B cell (primary cell): ENCODE measurements around the gene SLC2A9. TPM values are rescaled to one million over a fixed set of nuclear protein-coding genes. Genes with fewer than 3 reads are reported as not detected.

Source experiments
- ATAC-seq: fragments of 200-7000 bp; cut with Tn5 transposase; one replicate; pipeline ENCODE4 v1.10.0; 2021; ENCODE audit warnings: low read depth, mild to moderate bottlenecking, moderate number of reproducible peaks, moderate library complexity
- CTCF ChIA-PET: fragments of 350-600 bp; sonication (Branson Sonifier 250); formaldehyde crosslinking; loops from one replicate; lab custom pipeline; 2021; ENCODE audit warnings: antibody characterized with exemption, inconsistent platforms; lab: Charles Lee
- POLR2A ChIA-PET: fragments of 350-600 bp; sonication (Branson Sonifier 250); formaldehyde crosslinking; loops from one replicate; lab custom pipeline; 2021; ENCODE audit warnings: antibody characterized with exemption; lab: Charles Lee
- DNase-seq: peaks from one replicate; pipeline ENCODE4 v3.0.0; 2013
- H2AFZ ChIP-seq: 2 replicates; pipeline ENCODE4 v1.6.1; 2012; ENCODE audit warnings: mild to moderate bottlenecking, low read depth, low read length; ENCODE audit not compliant: insufficient read depth, poor library complexity, severe bottlenecking
- H3K27ac ChIP-seq, 2 donors: 1 replicate in 1 of 2; 2 replicates in 1 of 2; pipeline ENCODE4 v1.5.1; 2012 to 2013; ENCODE audit warnings: low read length in 2 of 2, mild to moderate bottlenecking in 2 of 2, moderate library complexity in 1 of 2
- H3K27me3 ChIP-seq, 4 experiments: fragments of 200-600 bp in 1 of 4; sonication (generic) in 1 of 4; replicated peaks in 1 of 4; 1 replicate in 2 of 4; 2 replicates in 2 of 4; pipeline versions ENCODE4 v1.6.1 to v1.7.0; 2013 to 2016; ENCODE audit warnings: low read length in 3 of 4, mild to moderate bottlenecking in 2 of 4, mixed read lengths in 1 of 4, moderate library complexity in 1 of 4; ENCODE audit not compliant: insufficient read depth in 4 of 4, control insufficient read depth in 3 of 4; ENCODE audit errors: control extremely low read depth in 1 of 4
- H3K36me3 ChIP-seq, 2 experiments: replicated peaks in 1 of 2; 1 replicate in 1 of 2; 2 replicates in 1 of 2; pipeline versions ENCODE4 v1.6.1 to v1.7.1; 2013; ENCODE audit warnings: low read length in 1 of 2; ENCODE audit not compliant: insufficient read depth in 2 of 2, control insufficient read depth in 1 of 2; ENCODE audit errors: control extremely low read depth in 1 of 2, extremely low read depth in 1 of 2
- H3K4me1 ChIP-seq, 2 donors: fragments of 200-600 bp in 1 of 2; sonication (generic) in 1 of 2; 1 replicate in 1 of 2; 2 replicates in 1 of 2; pipeline versions ENCODE4 v1.5.1 to v1.6.1; 2013 to 2017; ENCODE audit warnings: low read length in 2 of 2; ENCODE audit not compliant: control insufficient read depth in 2 of 2, insufficient read depth in 2 of 2
- H3K4me2 ChIP-seq: replicated peaks from 2 replicates; pipeline ENCODE3; 2012; ENCODE audit warnings: mild to moderate bottlenecking, low read depth, low read length; ENCODE audit not compliant: poor library complexity, severe bottlenecking
- H3K4me3 ChIP-seq, 5 experiments: fragments of 200-600 bp in 1 of 5; sonication (generic) in 1 of 5; 1 replicate in 3 of 5; 2 replicates in 2 of 5; pipeline versions ENCODE4 v1.5.1 to v1.7.0; 2011 to 2016; ENCODE audit warnings: low read length in 4 of 5, mild to moderate bottlenecking in 4 of 5, low read depth in 2 of 5, control low read depth in 1 of 5, moderate library complexity in 1 of 5; ENCODE audit not compliant: insufficient read depth in 1 of 5; ENCODE audit errors: control extremely low read depth in 1 of 5, extremely low read depth in 1 of 5
- H3K79me2 ChIP-seq: fragments of 200-600 bp; sonication (generic); one replicate; pipeline ENCODE4 v1.6.0; 2016; ENCODE audit warnings: low read length; ENCODE audit not compliant: control insufficient read depth, insufficient read depth
- H3K9ac ChIP-seq: fragments of 200-600 bp; sonication (generic); 2 replicates; pipeline ENCODE4 v1.6.1; 2017; ENCODE audit warnings: mild to moderate bottlenecking, low read length, moderate library complexity
- H3K9me3 ChIP-seq, 3 donors: one replicate each; pipeline versions ENCODE4 v1.6.1 to v1.7.1; 2013; ENCODE audit warnings: low read length in 2 of 3; ENCODE audit not compliant: control insufficient read depth in 2 of 3, insufficient read depth in 1 of 3; ENCODE audit errors: control extremely low read depth in 1 of 3
- H4K20me1 ChIP-seq: 2 replicates; pipeline ENCODE4 v1.6.0; 2012; ENCODE audit warnings: mild to moderate bottlenecking, low read length; ENCODE audit not compliant: insufficient read depth, control insufficient read depth, poor library complexity, severe bottlenecking
- H3K27ac Mint-ChIP-seq: one replicate; pipeline ENCODE4 v1.8.0; 2021; ENCODE audit warnings: mixed read lengths
- H3K27me3 Mint-ChIP-seq: one replicate; pipeline ENCODE4 v1.8.0; 2021; ENCODE audit warnings: mixed read lengths
- H3K4me1 Mint-ChIP-seq: one replicate; pipeline ENCODE4 v1.8.0; 2021; ENCODE audit warnings: mixed read lengths
- H3K4me3 Mint-ChIP-seq: one replicate; pipeline ENCODE4 v1.8.0; 2021; ENCODE audit warnings: mixed read lengths
- H3K9me3 Mint-ChIP-seq: one replicate; pipeline ENCODE4 v1.8.0; 2022; ENCODE audit warnings: mixed read lengths; ENCODE audit not compliant: insufficient read depth
- EZH2 ChIP-seq: IDR thresholded peaks from 2 replicates; pipeline ENCODE4 v1.6.1; 2012; ENCODE audit warnings: borderline replicate concordance, low read depth, mild to moderate bottlenecking, moderate library complexity, low read length; ENCODE audit not compliant: insufficient read depth, poor library complexity, severe bottlenecking
- WGBS: methylation state at CpG from one replicate; pipeline ENCODE4 v1.1.5; 2013; ENCODE audit warnings: missing lambda C conversion rate; ENCODE audit not compliant: insufficient coverage; 5-methylcytosine and 5-hydroxymethylcytosine counted together
- intact Hi-C: fragments of 100-400 bp; cut with micrococcal nuclease; formaldehyde crosslinking; loops from one replicate; pipeline ENCODE4 v1.10.0; 2022
- polyA plus RNA-seq: library from polyadenylated mRNA; depleted of rRNA; stranded (reverse); fragments of >200 nt; gene quantifications from 2 replicates; pipeline ENCODE4 v1.2.3, GENCODE V29; 2012
- total RNA-seq, 2 donors: library from RNA; stranded (reverse); fragments of 120-200 nt in 1 of 2; gene quantifications; 1 replicate in 1 of 2; 2 replicates in 1 of 2; pipeline versions ENCODE4 v1.2.3 to v1.2.4, GENCODE V29; 2013 to 2022
- TF ChIP-seq, protein P1 (sequence below): fragments of 200-600 bp; IDR thresholded peaks from one replicate; pipeline ENCODE4 v1.8.0; 2022; ENCODE audit warnings: antibody characterized with exemption, mild to moderate bottlenecking

SLC2A9 gene
- total and polyA plus RNA-seq, 2 donors (not counting 1 experiment from before 2014, with no cell fraction given): 0.89 to 2.1 TPM

DNA sequence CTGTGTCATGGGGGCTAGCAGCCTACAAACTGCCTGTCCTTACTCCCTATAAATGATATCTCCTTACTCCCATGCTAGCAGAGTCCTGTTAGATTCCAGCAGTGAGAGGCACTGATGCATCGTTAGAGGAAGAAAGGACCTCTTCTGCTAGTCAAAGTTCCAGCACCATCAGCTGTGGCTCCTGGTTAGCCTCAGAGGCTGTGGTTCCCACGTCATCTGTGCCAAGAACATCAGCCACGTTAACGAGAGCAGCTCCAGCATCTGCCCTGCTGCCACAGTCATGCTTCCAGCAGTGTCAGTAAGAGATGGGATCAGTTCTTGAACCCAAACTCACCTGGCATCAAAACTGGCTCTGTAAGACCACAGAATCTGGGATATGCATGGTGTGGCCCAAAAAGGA lies 88.5 kb downstream of the SLC2A9 start:
- DNase-seq: no peak

DNA sequence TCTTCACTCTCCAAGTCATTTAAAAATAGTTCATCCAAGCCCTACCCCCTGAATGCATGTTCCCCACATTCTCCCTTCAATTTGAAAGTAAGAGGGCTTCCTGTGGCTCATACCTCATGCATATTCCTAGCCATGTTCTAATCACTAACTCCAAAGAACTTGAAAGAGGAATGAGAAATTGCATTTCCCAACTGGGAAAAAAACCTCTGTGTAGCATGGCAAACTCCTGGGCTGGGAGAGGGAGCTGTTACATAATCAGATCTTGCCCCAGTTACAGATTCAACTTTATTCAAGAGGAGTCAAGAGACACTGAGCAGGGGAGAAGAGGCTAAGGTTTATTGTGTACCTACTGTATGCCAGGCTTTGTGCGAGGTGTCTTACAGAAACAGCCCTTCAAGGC lies 90.2 kb downstream of the SLC2A9 start:
- peaks cover 14% of the 10 kb centered on the region for H3K27me3 Mint-ChIP-seq
- Histone ChIP-seq H2AFZ (no peak overlapping the region), H4K20me1 (no peaks in the 10 kb centered on the region), H3K27me3 (no peaks in the 10 kb centered on the region), H3K79me2 (no peaks in the 10 kb centered on the region), H3K27ac (no peak overlapping the region), H3K4me2 (no peak overlapping the region), H3K4me1 (no peaks in the 10 kb centered on the region), H3K9me3 (no peaks in the 10 kb centered on the region), H3K36me3 (no peaks in the 10 kb centered on the region), H3K4me3 (no peak overlapping the region), H3K9ac (no peak overlapping the region)
- no peak for TF ChIP-seq EZH2
- TF ChIP-seq, protein P1, sequence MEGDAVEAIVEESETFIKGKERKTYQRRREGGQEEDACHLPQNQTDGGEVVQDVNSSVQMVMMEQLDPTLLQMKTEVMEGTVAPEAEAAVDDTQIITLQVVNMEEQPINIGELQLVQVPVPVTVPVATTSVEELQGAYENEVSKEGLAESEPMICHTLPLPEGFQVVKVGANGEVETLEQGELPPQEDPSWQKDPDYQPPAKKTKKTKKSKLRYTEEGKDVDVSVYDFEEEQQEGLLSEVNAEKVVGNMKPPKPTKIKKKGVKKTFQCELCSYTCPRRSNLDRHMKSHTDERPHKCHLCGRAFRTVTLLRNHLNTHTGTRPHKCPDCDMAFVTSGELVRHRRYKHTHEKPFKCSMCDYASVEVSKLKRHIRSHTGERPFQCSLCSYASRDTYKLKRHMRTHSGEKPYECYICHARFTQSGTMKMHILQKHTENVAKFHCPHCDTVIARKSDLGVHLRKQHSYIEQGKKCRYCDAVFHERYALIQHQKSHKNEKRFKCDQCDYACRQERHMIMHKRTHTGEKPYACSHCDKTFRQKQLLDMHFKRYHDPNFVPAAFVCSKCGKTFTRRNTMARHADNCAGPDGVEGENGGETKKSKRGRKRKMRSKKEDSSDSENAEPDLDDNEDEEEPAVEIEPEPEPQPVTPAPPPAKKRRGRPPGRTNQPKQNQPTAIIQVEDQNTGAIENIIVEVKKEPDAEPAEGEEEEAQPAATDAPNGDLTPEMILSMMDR: no peak
- no peak overlapping the region for H3K4me3 Mint-ChIP-seq
- intact Hi-C loops: no loop called here
- POLR2A ChIA-PET: no interaction called here
- no peaks in the 10 kb centered on the region for H3K9me3 Mint-ChIP-seq
- 89% methylated on average over 1 of the region's 1 CpG for WGBS
- H3K27ac Mint-ChIP-seq: no peak overlapping the region
- no peak for ATAC-seq
- CTCF ChIA-PET: no interaction called here
- no peak for DNase-seq
- no peaks in the 10 kb centered on the region for H3K4me1 Mint-ChIP-seq

More for the DNA sequence above, 88.5 kb downstream of the SLC2A9 start:
- Mint-ChIP-seq H3K4me1 (no peaks in the 10 kb centered on the region), H3K9me3 (no peaks in the 10 kb centered on the region), H3K27me3 (peaks cover 12% of the 10 kb centered on the region), H3K27ac (no peak overlapping the region), H3K4me3 (no peak overlapping the region)
- ChIA-PET CTCF (no interaction called here), POLR2A (no interaction called here)
- no peak for ATAC-seq
- intact Hi-C loops: no loop called here
- Histone ChIP-seq H3K79me2 (no peaks in the 10 kb centered on the region), H3K4me1 (no peaks in the 10 kb centered on the region), H3K4me2 (no peak overlapping the region), H3K27me3 (no peaks in the 10 kb centered on the region), H3K36me3 (no peaks in the 10 kb centered on the region), H3K27ac (no peak overlapping the region), H3K9me3 (no peaks in the 10 kb centered on the region), H3K9ac (no peak overlapping the region), H3K4me3 (no peak overlapping the region), H2AFZ (no peak overlapping the region), H4K20me1 (no peaks in the 10 kb centered on the region)
- TF ChIP-seq, protein P1: no peak
- no peak for TF ChIP-seq EZH2
- 90% methylated on average over 4 of the region's 4 CpGs for WGBS
